ENCODE results near the gene GSTT2B.

DNA sequence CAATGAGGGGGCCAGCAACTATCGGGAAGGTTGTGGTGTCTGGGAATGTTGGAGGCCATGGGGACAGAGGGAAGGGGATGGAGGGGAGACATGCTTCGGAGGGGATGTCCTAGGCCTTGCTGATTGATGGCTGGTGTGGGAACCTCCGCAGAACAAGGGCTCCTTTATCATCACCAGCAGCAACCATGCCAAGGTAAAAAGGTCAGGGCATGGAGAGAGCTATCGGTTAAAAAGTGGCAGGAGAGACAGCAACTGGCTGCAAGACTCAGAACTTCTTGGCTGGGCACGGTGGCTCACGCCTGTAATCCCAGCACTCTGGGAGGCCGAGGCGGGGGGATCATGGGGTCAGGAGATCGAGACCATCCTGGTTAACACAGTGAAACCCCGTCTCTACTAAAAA is 41.3 kb upstream of the GSTT2B start:
- TF ChIP-seq CTCF (IDR thresholded peaks at IDR 0.05; ENCODE audit: poor library complexity) (no peak), EZH2 (IDR thresholded peaks at IDR 0.05; ENCODE audit: borderline replicate concordance) (no peak), EZH2phosphoT487 (IDR thresholded peaks at IDR 0.05; ENCODE audit: low read depth, severe bottlenecking, unreplicated experiment) (no peak)

All from hepatocyte (in vitro differentiated cells).